ENCODE results near the gene CABLES1.

The CABLES1 gene

DNA sequence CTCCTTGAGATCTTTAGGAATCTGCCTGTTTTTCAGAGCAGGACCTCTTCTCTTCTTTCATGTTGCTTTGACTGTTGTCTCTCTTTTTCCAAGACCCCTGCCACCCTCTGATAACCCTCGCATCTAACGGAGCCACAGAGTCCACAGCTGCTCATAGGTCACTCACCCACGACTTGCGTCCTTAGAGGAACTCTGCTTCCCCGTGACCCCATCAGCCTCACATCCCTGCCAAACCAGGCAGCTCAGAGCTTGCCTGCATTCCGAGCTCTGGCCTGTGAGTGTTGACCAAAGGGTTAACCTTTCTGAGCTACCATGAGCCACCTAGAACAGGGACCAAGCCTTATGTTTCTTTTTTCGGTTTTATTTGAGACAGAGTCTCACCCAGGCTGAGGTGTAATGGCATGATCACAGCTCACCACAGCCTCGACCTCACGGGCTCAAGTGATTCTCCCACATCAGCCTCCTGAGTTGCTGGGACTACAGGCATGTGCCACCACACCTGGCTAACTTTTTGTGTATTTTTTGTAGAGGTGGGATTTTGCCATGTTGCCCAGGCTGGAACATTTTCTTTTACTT, 36.4 kb downstream of the CABLES1 start:
- DNase-seq = no peak

DNA sequence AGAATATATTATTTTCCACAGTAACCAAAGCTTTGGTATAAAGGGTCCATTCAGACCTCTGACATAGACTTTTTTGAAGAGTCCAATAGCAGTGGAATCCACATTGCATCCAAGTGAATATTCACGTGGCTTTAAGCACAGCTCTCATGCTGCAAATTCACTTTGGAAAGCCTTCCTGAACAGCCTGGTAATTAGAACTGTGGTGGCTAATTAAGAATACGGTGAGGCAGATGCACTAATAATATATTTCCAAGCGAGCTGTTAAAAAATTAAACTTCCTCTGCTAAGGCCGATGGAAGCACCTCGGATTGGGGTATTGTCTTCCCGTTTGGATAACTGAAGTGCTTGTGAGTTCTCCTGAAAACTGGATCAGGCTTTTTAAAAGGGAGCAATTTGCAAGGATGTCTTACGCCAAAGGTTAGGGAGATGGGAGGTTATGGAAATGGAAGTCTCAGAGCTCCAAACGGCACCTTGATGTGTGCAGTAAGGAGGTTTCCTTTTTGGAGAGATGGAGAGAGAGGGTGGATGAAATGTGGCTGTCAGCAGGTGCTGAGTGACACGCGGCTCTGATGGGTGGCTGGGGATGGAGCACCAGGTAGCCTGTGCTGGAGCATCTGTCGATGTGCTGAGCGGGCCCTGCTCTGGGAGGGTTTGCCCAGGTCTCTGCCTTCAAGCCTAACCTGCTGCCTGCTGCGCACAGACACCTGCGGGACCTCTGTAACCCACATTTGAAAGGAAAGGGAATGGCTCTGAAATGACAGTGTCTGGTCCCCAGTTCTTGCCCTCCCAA, 37.5 kb downstream of the CABLES1 start:
- DNase-seq = no peak

- DNase-seq = no peak
These were observed 38.6 kb downstream of the CABLES1 start for GRCh38 chr18:23173912-23174311.

DNA sequence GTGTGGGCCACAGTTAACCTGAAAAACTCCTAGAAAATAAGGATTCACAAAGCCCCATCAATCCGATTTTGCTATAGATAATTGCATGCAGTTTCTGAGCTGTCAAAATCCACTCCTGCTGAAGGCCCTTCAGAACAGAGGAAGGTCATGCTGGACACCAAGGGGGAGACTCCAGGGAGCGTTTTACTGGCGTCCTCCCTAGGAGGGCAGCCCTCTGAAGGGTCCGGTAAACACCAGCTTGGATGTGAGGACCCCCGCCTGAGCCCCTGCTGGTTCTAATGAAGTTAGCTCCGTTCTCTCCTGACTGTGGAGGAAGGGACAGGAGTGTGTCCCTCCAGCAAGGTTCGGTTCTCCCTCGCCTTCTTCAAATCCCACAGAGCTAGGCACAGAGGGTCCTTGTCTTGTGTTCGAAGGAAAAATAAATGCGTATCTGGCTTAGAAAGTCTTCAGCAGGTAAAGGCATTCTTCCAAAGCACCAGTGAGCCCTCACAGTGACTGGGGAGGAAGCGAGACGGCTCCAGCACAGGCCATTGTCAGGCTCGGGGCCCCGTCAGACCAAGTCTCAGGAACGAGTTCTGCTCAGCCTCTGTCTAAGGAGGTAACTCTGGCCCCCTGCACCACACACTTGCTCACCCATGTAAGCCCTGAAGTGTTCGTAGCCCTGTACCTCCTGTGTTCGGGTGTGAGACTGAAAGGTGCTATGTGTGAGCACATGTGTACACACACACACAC, 41.6 kb downstream of the CABLES1 start:
- DNase-seq = no peak

- DNase-seq = no peak
These were observed 42.3 kb downstream of the CABLES1 start for GRCh38 chr18:23177433-23178072.

DNA sequence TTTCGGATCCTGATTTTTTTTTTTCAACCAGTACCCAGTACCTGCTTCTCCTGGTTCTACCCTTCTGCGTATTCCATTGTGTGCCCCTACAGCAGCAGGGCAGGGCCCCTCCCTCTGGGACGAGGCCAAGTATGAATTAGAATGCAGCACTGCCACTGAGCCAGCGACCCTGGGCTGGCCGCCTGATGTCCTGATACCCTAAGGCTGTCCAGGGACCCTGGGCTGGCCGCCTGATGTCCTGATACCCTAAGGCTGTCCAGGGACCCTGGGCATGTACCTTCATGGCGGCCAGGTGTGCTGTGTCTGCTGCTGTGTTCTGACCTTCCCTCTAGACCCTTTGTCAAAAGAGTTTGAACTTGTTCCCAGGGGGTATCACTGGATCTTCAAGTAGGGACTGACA, 42.9 kb downstream of the CABLES1 start:
- DNase-seq = no peak

- peak; percentile 78 for DNase-seq
These were observed 43.4 kb downstream of the CABLES1 start for GRCh38 chr18:23178661-23179081.

DNA sequence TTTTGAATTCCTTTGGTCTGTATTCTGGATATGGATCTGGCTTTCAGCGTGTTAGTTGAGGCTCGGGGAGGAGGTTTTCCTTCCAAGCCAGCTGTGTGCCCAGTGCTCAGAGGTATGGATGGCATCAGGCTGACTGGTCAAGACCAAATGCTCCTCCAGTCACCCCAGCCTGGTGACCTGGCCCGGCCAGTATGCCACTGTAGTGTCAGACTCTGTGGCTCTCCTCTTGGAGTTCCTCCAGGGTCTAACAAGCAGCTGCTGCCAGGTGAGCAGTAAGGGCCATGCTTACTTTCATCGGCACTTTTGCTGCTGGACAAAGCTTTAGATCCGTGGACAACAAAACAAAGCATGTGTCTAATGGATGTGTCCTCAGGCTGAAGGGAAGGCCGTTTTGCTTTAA, 44.1 kb downstream of the CABLES1 start:
- no peak for DNase-seq

DNA sequence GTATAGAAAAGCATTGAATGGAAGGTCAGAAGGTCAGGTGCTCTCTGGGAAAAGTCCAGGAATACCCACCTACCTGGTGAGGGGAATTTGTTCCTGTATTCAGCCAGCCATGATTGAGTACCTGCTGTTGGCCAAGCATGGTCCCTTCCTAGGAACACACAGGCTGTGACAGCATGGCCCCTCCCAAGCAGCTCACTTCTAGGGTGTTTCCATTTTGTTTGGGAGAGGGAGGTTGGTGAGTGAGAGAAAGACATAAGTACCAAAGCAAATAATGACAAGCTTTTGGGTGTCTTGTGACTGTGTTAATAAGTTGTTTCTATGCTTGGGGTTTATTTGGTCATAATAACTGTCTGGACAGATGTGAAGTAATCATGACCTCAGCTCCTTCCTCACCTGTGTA, 46.3 kb downstream of the CABLES1 start:
- peak; percentile 65 for DNase-seq

DNA sequence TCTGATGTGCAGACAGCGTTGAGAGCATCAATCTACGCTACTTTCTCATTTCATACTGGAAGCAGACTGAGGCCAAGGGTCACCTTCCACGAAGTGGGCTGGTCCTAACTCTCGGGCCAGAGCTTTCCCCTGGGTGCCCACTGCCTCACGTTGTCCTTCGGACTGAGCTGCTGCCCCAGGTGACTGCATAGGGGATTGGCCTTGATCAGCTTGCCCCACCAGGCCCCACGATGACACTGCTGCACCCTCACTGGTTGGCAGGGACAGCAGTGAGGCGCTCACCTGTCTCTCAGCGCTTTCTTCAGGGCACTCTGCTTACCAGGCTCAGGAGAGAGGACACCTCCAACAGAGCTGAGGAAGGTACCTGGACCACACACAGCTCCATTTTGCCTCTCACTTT, 47.3 kb downstream of the CABLES1 start:
- no peak for DNase-seq

DNA sequence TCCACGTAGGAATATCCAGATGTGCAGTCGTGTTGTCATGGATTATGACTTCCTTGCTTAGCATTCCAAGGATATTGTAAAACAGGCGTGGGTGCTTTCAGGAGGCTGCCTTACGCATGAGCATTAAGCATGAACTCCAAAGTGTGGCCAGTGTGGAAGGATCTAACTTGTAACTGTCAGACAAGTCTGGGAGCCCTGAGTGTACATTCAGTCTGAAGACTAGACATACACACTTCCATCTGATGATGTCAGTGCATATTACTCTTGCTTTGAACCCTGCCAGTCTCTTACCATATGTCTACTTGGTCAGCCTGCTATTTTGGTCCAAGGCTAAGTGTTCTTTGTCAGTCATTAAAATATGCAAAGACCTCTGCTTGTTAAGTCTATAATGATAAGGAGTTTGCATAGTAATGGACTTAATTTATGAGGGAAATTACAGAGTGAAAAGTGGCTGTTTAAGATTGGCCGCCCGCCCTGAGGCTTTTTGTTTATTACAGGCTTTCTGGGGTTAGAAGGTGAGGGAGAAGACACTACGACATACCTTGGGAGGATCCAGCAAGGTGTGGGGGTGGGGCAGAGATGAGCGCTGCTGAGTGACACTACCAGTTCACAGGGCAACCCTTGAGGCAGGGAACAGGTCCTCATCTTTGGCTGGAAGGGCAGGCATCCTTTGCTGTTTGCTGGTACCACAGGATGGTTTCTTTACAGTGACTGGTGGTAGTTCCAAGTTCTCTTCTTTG, 48.3 kb downstream of the CABLES1 start:
- no peak for DNase-seq

DNA sequence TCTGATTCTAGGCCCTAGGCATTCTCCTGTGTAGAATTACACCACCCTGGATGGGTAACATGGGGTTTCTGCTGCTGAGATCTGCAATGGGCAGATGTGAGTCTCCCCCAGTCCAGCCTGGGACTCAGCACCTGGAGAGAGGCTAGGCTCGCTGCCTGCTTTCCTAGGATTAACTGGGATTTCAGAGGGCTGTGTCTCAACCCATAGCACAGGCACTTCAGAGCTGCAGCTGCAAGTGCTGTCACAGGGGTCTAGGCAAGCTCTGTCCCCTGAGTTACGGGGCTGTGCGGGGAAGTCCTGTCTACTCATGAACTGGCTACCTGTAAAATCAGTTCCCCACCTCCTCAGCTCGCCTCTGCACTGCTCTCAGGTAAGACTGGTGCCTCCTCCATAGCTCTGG, 51.5 kb downstream of the CABLES1 start:
- no peak for DNase-seq

DNA sequence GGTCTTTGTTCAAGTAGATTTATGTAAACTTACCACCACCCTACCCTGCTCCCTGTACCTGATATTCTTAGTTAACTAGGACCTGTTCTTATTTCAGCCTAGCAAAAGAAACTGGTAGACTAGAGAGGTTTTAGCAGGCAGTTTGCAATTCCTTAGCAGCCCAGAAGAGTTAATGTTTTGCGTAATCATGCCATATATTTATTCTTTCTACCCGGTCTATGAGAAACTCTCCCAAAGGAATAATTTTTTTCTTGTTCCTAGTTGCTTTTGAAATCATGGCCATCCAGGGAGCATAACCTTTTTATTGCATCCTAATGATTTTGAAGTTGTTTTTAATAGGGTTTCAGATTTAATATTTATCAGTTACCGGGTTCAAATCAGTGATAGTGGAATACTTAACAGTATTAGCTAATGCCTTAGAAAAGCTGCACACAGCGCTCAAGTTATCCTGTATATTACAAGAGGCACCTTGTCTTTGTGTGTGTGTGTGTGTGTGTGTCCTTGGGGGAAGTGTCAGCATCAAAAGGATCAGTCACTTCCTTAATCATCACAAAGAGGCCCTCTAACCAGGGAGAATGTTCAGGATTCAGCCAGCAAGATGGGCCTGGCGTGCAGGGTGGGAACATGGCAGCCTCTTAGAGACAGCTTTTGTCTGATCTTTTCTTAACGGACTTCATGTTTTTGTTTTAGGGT, 52.9 kb downstream of the CABLES1 start:
- no peak for DNase-seq

GRCh38 chr18:23189099-23189498, 53.8 kb downstream of the CABLES1 start:
- DNase-seq = no peak

GRCh38 chr18:23189768-23190661, 54.7 kb downstream of the CABLES1 start:
- DNase-seq = peak; percentile 18

- no peak for DNase-seq
These were observed 55.9 kb downstream of the CABLES1 start for GRCh38 chr18:23191232-23191631.

- DNase-seq = no peak
These were observed 58.5 kb downstream of the CABLES1 start for GRCh38 chr18:23193742-23194141.

GRCh38 chr18:23194155-23194996, 59.1 kb downstream of the CABLES1 start:
- no peak for DNase-seq

DNA sequence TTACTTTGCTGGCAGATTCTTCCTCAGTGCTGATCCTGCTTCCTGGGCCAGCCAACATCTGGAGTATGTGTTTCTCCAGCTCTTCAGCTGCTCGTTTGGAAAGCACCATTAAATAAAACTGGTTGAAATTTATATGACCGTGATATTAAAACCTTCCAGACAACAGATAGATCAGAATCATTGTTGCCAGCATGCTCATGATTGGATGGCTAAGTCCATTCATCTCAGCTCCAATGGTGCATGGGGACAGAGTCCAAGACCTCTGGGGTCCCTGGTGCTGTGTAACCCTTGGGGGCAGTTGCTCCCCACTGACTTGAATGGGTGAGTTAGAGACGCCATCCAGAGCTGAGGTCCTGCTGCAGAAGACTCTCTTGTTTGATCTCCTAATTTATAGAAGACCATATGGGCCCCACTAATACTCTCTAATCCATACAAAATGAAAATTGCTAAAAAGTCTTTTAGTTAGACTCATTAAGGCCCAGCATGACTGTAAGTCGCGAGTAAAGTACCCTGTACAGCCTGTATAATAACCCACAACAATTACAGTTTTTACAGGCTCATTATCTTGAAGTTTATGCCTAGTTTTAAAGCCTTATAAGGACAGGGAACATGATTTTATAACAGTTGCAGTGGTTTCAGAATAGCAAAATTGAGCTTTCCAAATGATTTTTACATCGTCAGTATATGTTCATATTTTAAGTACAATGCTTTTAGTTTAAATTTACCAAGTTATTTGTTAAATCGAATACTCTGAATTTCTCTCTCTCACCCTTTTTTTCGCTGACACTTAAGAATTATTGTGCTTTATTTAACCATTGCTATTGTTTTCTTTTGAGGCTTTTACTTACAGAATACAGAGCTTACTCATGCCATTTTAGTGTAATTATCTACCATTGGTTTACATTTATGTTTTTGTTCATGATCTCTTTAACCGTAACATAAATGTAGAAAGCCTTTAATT, 60.0 kb downstream of the CABLES1 start:
- no peak for DNase-seq
